Parietal lobe (tissue), 2 donors: ENCODE measurements around the gene PPP2R2B. TPM values are rescaled to one million over a fixed set of nuclear protein-coding genes. Genes with fewer than 3 reads are reported as not detected.

Source experiments
- small RNA-seq: library from RNA; depleted of rRNA; stranded (forward); fragments of <200 nt; gene quantifications from one replicate; pipeline ENCODE3, GENCODE V24; 2014; ENCODE audit warnings: low replicate concordance
- total RNA-seq: library from RNA; depleted of rRNA; stranded (reverse); fragments of >200 nt; gene quantifications from one replicate; pipeline ENCODE4 v1.2.3, GENCODE V29; 2014

The PPP2R2B gene
- 135 TPM for total RNA-seq

DNA sequence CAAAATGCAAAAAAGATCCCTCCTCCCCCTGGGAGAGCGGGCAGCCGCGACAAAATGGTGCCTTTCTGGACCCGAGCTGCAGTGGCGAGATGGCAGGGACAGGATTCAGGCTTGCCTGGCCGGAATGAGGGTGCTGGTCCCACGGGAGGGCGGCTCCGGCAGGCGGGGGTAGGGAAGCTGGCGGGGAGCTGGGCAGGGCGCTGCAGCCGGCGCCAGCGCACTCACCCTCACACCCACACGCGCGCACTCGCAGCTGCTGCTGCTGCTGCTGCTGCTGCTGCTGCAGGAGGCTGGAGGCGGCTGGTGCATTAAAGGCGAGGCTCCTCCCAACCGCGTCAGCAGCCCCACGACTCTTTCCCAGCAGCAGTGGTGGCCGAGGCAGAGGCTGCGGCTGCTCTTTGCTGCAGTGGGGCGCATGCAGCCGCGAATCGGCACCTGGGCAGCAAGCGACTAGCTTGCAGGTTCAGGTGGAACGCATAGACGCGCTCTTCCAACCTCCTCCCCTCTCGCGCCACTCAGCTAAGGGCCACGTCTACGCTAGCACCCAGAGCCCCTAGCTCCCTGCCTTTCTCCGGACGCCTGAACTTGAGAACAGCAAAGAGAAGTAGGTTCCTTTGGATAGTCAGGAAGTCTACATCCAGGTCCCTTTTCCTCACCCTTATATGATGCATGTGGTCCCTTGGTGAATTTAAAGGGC, at the start of gene PPP2R2B:
Gene PPP2R2B, minus strand, starts transcription at position 282 of the 697 bp plus-strand sequence.

Small RNAs within 50 kb of the gene (small RNA-seq; reads per million reads assigned to genes)
- not detected for gene RN7SL791P
